Neural crest cell (in vitro differentiated cells): ENCODE measurements around the gene SYT8. TPM values are rescaled to one million over a fixed set of nuclear protein-coding genes. Genes with fewer than 3 reads are reported as not detected.

Experiments
- DNase-seq: peaks from one replicate; pipeline ENCODE4 v3.0.0; 2021; ENCODE audit warnings: low read depth, mixed read lengths, low spot score
- H3K27ac Mint-ChIP-seq: one replicate; pipeline ENCODE4 v1.8.0; 2021; ENCODE audit warnings: mild to moderate bottlenecking, mixed read lengths; ENCODE audit not compliant: unreplicated experiment
- H3K27me3 Mint-ChIP-seq: 2 replicates; pipeline ENCODE4 v1.8.0; 2021; ENCODE audit warnings: low read depth, mild to moderate bottlenecking, mixed read lengths
- H3K36me3 Mint-ChIP-seq: 2 replicates; pipeline ENCODE4 v1.8.0; 2021; ENCODE audit warnings: low read depth, mild to moderate bottlenecking, mixed read lengths
- H3K4me1 Mint-ChIP-seq: 2 replicates; pipeline ENCODE4 v1.8.0; 2021; ENCODE audit warnings: mixed read lengths
- H3K4me3 Mint-ChIP-seq: one replicate; pipeline ENCODE4 v1.8.0; 2021; ENCODE audit warnings: mild to moderate bottlenecking, mixed read lengths
- H3K9me3 Mint-ChIP-seq: 2 replicates; pipeline ENCODE4 v1.8.0; 2021; ENCODE audit warnings: mixed read lengths
- total RNA-seq: library from RNA; stranded (reverse); gene quantifications from 2 replicates; pipeline ENCODE4 v1.2.1, GENCODE V29; 2021
- TF ChIP-seq, protein P1 (sequence below): fragments of 200-600 bp; sonication (generic); conservative IDR thresholded peaks from 2 replicates; pipeline ENCODE4 v1.5.0; 2021; ENCODE audit warnings: antibody characterized with exemption, mild to moderate bottlenecking

SYT8 gene
- total RNA-seq, 1 donor from 2014 or later = not detected

GRCh38 chr11:1839924-1840779 lies 5.4 kb downstream of the SYT8 start:
- H3K27me3 Mint-ChIP-seq = no peaks in the 10 kb centered on the region
- H3K4me1 Mint-ChIP-seq = peaks cover 7% of the 10 kb centered on the region
- no peak overlapping the region for H3K4me3 Mint-ChIP-seq
- TF ChIP-seq, protein P1, sequence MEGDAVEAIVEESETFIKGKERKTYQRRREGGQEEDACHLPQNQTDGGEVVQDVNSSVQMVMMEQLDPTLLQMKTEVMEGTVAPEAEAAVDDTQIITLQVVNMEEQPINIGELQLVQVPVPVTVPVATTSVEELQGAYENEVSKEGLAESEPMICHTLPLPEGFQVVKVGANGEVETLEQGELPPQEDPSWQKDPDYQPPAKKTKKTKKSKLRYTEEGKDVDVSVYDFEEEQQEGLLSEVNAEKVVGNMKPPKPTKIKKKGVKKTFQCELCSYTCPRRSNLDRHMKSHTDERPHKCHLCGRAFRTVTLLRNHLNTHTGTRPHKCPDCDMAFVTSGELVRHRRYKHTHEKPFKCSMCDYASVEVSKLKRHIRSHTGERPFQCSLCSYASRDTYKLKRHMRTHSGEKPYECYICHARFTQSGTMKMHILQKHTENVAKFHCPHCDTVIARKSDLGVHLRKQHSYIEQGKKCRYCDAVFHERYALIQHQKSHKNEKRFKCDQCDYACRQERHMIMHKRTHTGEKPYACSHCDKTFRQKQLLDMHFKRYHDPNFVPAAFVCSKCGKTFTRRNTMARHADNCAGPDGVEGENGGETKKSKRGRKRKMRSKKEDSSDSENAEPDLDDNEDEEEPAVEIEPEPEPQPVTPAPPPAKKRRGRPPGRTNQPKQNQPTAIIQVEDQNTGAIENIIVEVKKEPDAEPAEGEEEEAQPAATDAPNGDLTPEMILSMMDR = no peak
- no peak for DNase-seq
- H3K36me3 Mint-ChIP-seq = no peaks in the 10 kb centered on the region
- H3K27ac Mint-ChIP-seq = no peak overlapping the region
- no peaks in the 10 kb centered on the region for H3K9me3 Mint-ChIP-seq

- DNase-seq = no peak
- Mint-ChIP-seq H3K4me3 (no peak overlapping the region), H3K9me3 (no peaks in the 10 kb centered on the region), H3K27ac (no peak overlapping the region), H3K4me1 (peaks cover 9% of the 10 kb centered on the region), H3K27me3 (no peaks in the 10 kb centered on the region), H3K36me3 (no peaks in the 10 kb centered on the region)
- TF ChIP-seq, protein P1 = no peak
Observed at GRCh38 chr11:1840780-1841480, 6.1 kb downstream of the SYT8 start.

DNA sequence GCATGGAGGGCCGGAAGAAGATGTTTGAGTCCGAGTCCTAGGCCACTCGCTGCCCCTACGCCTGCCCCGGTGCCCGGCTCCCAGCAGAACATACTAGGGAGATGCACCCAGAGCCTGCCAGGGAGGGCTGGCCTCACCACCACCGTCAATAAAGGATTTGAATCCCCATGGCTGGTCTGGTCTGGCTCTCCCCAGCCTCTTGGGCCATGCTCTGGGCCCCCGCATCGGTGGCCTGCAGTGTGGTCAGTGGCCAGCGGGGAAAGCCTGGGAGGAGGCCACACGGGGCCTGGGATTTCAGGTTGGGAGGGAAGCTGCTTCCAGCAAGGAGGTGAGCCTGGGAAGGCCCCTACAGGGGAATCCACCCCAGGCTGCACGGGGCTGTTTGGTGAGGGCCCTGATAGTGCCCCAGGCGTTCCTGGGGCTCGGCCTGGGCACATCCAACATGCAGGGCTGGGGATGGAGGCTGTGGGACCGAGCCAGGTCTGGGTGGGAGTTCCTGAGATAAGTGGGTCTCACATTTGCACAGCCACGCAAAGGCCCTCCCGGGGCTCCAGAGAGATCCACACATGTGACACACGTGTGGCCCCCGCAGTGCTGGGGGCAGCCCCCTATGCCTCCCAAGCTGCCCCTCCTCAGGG lies 6.8 kb downstream of the SYT8 start:
- H3K27me3 Mint-ChIP-seq = no peaks in the 10 kb centered on the region
- no peaks in the 10 kb centered on the region for H3K9me3 Mint-ChIP-seq
- no peaks in the 10 kb centered on the region for H3K36me3 Mint-ChIP-seq

DNA sequence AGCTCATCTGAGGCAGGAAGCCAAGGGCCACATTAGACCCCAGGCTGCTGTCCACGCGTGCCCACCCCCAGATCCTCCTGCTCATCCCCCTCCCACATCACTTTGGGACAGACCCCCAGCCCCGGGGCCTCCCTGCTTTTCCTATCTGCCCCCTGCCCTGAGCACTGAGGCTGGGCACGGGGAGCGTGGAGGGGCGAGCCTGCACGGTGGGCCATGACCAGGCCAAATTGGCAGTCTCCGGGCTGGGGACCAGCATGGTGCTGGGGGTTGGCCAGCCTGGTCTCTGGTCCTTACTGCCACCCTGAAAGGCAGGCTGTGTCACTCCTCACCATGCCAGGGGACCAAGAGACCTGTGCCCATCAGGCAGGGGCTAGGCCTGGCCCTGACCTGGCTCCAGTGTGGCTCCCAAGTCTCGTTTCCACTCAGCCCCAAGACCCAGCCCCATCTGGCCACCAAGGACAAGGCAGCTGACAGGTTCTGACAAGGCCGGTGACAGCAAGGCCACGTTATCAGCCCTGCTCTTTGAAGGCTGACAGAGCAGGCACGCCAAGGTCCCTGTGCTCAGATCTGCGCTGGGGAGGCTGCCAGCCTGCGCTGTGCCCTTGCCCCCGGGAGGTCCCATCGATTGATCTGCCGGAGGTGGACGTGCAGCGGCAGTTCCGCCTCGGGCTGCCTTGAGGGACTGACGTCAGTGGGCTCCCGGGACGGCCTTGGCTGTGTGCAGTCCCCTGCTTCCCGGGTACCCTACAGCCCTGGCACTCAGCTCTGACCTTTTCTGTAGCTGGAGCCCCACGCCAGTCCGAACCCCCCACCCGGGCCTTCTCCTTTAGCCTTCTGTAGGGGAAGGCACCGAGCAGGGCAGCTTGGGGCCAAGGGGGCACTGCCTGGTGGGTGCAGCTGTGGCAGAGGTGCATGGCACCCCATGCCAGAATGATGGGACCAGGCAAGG lies 7.6 kb downstream of the SYT8 start:
- no peaks in the 10 kb centered on the region for H3K27me3 Mint-ChIP-seq
- DNase-seq = no peak
- no peaks in the 10 kb centered on the region for H3K36me3 Mint-ChIP-seq
- no peak overlapping the region for H3K27ac Mint-ChIP-seq
- no peaks in the 10 kb centered on the region for H3K9me3 Mint-ChIP-seq
- peaks cover 9% of the 10 kb centered on the region for H3K4me1 Mint-ChIP-seq
- TF ChIP-seq, protein P1 = no peak
- H3K4me3 Mint-ChIP-seq = no peak overlapping the region

More for the DNA sequence above, 6.8 kb downstream of the SYT8 start:
- no peak for DNase-seq
- H3K4me1 Mint-ChIP-seq = peaks cover 9% of the 10 kb centered on the region
- H3K4me3 Mint-ChIP-seq = no peak overlapping the region
- no peak overlapping the region for H3K27ac Mint-ChIP-seq
- TF ChIP-seq, protein P1 = no peak

DNA sequence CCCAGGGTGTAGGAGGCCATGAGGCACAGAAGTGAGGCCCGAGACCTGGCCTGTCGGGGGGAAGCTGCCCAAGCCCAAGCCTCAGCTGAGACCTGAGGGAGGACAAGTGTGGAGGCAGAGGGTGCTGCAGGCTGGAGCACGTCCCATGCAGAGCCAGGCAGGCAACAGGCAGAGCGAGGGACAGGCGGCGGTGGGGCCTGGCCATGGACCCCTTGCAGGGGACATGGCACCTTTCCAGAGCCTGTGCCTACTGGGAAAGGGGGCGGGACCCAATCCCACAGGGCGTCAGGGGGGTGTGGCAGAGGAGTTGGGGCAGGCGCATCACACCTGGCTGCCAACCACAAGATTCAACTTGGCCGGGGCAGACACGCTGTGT lies 8.3 kb downstream of the SYT8 start:
- DNase-seq = no peak
- H3K27ac Mint-ChIP-seq = no peak overlapping the region
- no peaks in the 10 kb centered on the region for H3K36me3 Mint-ChIP-seq
- no peaks in the 10 kb centered on the region for H3K27me3 Mint-ChIP-seq
- H3K9me3 Mint-ChIP-seq = no peaks in the 10 kb centered on the region
- H3K4me1 Mint-ChIP-seq = peaks cover 9% of the 10 kb centered on the region
- TF ChIP-seq, protein P1 = no peak
- H3K4me3 Mint-ChIP-seq = no peak overlapping the region
